Activated T-helper 9 cell treated with anti-CD3 and anti-CD28 coated beads, Interleukin-2, amount 50 U/mL, for 16 hours (primary cell): ENCODE data around the gene ATP1A2.

Experiments
- DNase-seq: peaks from one replicate; pipeline ENCODE4 v3.0.0-alpha.2; 2020; ENCODE audit warnings: low read depth

ATP1A2 gene

DNA sequence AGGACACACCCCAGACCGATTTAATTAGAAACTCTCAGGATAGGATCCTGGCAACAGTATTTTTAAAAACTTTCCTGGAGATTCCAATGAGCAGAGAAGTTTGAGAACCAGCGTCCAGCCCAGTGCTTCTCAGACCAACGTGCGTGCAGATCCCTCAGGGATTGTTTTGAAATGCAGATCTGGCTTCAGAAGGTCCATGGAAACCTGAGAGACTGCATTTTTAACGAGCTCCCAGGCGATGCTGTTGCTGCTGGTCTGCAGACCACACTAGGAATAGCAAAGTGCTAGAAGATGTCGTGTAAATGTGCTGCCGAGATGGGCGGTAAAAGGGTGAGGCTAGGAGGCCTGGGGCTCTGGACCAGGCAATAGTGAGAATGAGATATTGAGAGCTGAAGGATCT, 56.4 kb downstream of the ATP1A2 start:
- no peak for DNase-seq

- DNase-seq, result no peak
Measured at GRCh38 chr1:160177231-160177630, 61.7 kb downstream of the ATP1A2 start.

DNA sequence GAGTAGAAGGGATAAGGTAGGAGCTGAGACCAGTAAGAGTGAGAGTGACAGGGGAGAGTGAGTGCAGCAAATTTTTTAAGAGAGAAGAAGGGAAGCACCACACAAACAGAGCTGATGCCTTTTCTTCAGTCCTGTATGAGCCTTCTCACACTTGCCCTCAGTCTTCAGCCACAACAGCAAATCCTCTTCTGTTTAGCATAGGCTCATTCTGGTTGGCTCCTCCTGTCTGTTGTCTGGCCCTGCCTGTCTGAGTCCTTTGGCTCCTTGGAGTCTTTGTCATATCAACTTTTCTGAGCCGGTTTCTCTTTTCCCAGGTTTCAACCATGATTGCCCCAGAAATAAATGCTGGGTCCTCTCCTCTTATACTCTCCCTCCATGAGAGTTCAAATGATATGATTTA, 62.1 kb downstream of the ATP1A2 start:
- DNase-seq, result no peak

DNA sequence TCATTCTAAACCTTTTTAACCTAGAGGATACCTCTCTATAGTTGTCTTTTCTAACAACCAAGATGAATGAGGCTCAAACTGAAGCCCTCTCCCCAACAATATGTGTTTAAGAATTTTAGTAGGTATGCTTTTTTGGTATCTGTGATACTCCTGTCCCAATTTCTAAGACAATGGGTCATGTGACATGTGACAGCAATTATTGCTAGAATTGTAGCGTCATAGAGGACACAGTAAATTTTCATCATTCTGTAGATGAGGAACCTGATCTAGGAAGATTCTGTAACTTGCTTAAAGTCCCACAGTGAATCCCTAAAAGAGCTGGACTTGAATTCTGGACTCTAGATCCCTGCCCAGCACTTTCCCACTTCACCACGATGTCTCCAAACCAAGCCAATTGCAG, 63.2 kb downstream of the ATP1A2 start:
- no peak for DNase-seq

DNA sequence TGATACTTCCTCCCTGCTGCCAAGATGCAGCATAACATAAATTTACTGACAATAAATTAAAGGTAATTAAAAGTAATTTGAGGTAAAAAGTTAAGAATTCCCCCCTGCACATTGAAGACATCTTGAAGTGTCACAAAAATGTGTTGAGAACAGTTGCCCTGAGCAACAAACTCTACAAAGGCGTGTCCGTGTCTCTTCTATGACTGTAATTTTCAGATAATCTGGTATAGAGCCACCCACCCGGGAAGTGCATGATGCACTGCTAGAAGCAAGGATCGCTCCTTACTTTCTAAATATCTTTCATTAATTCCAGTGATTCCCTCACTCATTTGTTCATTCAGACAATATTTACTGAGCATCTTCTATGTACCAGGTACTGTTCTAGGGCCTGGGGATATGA, 63.8 kb downstream of the ATP1A2 start:
- DNase-seq, result no peak

GRCh38 chr1:160186246-160186645, 70.7 kb downstream of the ATP1A2 start:
- DNase-seq, result no peak

GRCh38 chr1:160186729-160187128, 71.2 kb downstream of the ATP1A2 start:
- no peak for DNase-seq

DNA sequence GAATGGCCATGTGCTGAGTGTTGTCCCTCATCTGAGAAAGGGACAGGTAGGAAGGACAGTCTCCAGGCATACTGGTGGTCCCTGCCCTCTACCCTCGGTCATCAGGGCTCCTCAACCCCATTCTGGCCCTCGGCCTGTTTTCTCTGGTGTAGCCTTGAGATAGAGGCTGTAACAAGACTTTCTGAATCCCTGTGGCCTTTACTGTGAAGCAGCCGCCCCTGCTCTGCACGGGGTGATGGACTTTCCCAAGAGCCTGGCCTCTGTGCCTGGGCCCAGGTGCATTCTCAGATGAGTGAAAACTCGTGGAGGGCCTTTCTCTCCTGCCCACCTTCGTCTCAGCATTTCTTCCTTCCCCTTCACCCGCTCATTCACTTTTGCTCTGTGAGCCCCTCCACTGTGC, 71.8 kb downstream of the ATP1A2 start:
- DNase-seq, result no peak

DNA sequence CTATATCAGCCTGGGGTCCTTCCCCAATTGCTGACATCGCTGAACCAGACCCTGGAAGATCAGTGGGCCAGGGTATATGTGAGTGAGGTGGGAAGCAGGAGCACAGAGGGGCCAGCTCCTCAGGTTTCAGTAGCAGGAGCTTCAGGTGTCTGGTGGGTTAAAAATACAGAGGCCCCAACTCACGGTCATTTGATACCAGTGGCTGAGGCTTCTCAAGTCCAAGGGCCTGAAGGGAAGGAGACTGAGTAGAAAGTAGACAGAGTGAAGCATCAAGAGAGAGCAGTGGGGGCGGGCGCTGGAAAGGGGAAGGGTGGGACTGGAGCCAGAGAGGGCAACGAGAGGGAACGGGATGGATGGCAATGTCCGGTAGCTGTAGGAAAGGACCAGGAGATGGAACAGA, 72.8 kb downstream of the ATP1A2 start:
- DNase-seq, result no peak

DNA sequence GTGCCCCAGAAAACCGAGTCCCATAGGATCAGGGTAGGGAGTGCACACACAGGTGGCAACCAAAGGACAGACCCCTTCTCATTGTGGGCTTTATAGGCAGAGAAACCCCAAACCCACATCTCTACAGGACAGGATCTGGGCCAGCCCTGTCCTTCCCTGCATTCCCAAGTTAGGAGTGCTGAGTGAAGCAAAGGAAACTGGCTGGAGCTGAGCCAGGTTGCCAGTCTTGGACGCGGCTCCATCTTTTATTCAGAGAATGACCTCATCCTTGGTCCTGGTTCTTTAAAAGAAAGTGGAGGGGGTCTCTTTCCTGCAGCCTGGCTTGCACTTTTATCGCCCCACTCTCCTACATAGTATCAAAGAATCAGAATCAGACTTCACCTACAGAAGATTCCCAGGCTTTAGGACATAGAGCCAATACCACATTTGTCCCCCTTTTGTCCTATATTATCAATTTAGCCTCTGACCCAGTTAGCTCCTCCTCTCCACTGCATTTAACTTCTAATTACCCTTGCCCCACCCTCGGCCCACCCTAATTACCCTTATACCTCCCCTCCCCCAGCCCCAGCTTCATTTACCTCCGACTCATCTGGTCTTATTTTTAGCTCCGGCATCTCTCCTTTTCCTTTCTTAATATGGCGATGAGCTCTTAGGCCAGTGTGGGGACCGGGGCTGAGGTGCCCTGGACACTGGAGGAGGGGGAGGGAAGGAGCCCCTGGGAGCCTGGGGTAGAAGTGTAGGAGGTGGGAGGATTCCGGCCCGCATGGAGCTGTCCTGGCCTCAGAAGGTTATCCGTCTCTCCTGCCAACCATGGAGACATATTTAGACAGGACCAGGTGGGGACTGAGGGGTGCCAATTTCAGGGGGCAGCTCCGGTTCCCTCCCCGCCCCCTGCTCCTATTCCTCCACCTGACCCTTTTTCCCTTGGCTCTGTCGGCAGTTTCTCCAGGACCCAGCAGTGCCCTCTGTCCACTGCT, 74.4 kb downstream of the ATP1A2 start, which contains the start of gene CASQ1:
Gene CASQ1, plus strand, starts transcription at position 927 of the 977 bp plus-strand sequence. CDS start 177 bp downstream, outside the sequence.
- no peak for DNase-seq

DNA sequence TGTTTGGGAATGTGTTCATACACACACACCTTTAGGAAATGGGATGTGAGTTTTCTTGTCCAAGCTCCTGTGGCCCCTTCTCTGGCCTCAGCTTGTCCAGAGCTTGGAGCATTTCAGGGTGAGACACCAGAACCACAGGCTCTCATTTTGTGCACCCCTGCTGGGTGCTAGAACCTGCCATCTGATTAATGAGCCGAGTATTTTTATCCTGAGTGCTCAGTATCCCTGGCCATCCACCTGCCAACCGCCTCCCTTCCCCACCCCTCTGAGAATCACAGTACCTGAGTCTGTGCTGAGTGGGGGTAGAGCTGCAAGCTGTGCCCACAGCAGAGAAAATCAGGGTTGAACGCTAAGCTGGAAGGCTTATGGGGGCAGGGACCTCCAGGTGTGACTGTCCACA, 76.2 kb downstream of the ATP1A2 start:
- no peak for DNase-seq

DNA sequence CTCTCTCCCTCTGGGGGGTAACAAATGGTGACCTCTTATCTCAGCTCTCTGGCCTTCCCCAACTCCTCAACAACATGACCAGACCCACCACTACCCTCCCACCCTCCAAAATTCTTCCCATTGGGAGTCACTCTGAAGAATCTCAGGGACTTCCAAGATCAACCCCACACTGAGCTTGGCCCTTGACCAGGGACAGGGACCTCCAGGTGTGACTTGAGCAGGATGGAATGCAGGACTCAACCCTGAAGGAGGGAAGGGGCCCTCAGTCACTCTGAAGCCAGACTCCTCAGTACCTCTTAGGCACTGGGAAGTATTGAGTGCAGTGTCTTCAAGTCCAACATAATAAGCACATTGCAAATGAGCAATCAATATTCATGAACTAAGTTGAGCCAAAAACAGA, 76.7 kb downstream of the ATP1A2 start:
- no peak for DNase-seq
